Suprapubic skin (tissue), 4 donors: ENCODE measurements around the gene ATOH8.

ENCODE experiments used
- CTCF ChIP-seq, 2 donors: fragments of 200-600 bp in 1 of 2; fragments of 450-650 bp in 1 of 2; sonication (generic) in 1 of 2; IDR thresholded peaks; one replicate each; pipeline ENCODE4 v1.5.1; 2016 to 2019; ENCODE audit warnings: antibody characterized with exemption in 2 of 2, mild to moderate bottlenecking in 1 of 2, moderate library complexity in 1 of 2
- EP300 ChIP-seq: sonication (generic); formaldehyde crosslinking; IDR thresholded peaks from one replicate; pipeline ENCODE4 v1.6.1; 2017; ENCODE audit warnings: antibody characterized with exemption
- POLR2A ChIP-seq, 2 donors: fragments of 450-650 bp; IDR thresholded peaks; one replicate each; pipeline ENCODE4 v1.6.1; 2017; ENCODE audit warnings: antibody characterized with exemption in 2 of 2, mild to moderate bottlenecking in 2 of 2, moderate library complexity in 2 of 2
- POLR2AphosphoS5 ChIP-seq, 3 donors: sonication (generic); formaldehyde crosslinking; IDR thresholded peaks; one replicate each; pipeline ENCODE4 v1.6.1; 2017; ENCODE audit warnings: antibody characterized with exemption in 3 of 3

- TF ChIP-seq CTCF (IDR thresholded peaks at IDR 0.05) (no peak), POLR2A (IDR thresholded peaks at IDR 0.05) (no peak), EP300 (no peak), POLR2AphosphoS5 (IDR thresholded peaks at IDR 0.05) (no peak)
Observed at GRCh38 chr2:85813211-85813981, 59.6 kb downstream of the ATOH8 start.
